LHCN-M2 (cell line): ENCODE data around the gene CYP4F11. TPM values are rescaled to one million over a fixed set of nuclear protein-coding genes. Genes with fewer than 3 reads are reported as not detected.
A peak's percentile ranks its signal among the peaks of the same experiment; 100 is the strongest.
"Not testable (repeated sequence)": the region's sequence is repeated elsewhere in the genome, so short reads cannot be mapped to it uniquely, and the experiment has no call there.

Source experiments
- DNase-seq: peaks from one replicate; pipeline ENCODE4 v3.0.0-alpha.2; 2012; ENCODE audit warnings: low read depth
- total RNA-seq: library from RNA; depleted of rRNA; stranded (reverse); fragments of >200 nt; gene quantifications from 2 replicates; pipeline ENCODE4 v1.2.3, GENCODE V29; 2014; rRNA removed

The CYP4F11 gene
- total RNA-seq, 1 experiment from 2014 or later = 0.06 TPM

GRCh38 chr19:15874821-15875474 lies 59.4 kb downstream of the CYP4F11 start:
- DNase-seq = no peak

- not testable (repeated sequence) for DNase-seq
Observed at GRCh38 chr19:15873771-15874170, 60.6 kb downstream of the CYP4F11 start.

GRCh38 chr19:15871570-15871969 lies 62.8 kb downstream of the CYP4F11 start:
- DNase-seq = no peak

- no peak for DNase-seq
Observed at GRCh38 chr19:15869873-15870272, 64.5 kb downstream of the CYP4F11 start.

- DNase-seq = peak; percentile 0
Observed at GRCh38 chr19:15869109-15869555, 65.2 kb downstream of the CYP4F11 start.

DNA sequence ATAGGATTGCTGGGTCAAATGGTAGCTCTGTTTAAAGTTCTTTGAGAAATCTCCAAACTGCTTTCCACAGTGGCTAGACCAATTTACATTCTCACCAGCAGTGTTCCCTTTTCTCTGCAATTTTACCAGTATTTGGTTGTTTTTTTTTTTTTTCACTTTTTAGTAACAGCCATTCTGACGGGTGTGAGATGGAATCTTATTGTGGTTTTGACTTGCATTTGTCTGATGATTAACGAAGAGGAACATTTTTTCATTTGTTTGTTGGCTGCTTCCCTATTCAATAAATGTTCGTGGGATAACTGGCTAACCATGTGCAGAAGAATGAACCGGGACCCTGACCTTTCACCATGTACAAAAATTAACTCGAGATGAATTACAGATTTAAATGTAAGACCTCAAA lies 67.7 kb downstream of the CYP4F11 start:
- DNase-seq = no peak

DNA sequence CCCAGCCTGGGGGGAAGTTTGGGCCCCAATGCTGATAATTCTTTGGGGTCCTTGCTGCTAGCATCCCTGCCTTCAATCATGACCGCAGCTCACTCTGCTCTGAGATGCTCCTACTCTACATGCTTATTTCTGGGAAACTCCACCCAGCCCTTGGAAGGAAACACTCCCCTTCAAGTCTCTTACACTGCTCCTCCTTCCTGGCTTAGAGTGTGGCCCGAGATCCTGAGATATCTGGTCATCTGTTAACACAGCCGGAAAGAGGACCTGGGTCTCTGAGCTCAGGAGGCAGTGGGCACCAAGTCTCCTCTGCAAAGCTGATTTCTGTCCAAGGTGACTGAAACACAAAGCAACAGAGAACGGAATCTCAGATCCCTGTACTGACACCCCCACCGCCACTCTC lies 69.5 kb downstream of the CYP4F11 start:
- DNase-seq = no peak

- no peak for DNase-seq
Observed at GRCh38 chr19:15863272-15863671, 71.1 kb downstream of the CYP4F11 start.

DNA sequence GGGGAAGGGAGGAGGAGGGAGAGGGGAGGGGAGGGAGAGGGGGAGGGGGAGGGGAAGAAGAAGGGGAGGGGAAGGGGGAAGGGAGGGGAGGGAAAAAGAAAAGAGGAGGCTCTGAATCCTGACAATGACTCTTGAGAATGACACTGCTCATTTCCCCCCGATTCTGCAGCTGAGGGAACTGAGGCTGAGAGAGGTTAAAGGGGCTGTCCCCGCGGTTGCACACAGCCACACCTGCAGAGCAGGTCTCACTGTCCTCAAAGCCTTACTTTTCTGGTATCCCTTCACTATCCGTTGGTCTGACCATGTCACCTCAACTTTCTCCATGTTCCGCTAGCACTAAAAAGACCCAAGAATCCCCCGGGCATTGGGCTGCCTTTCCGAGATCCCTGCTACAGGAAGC lies 71.9 kb downstream of the CYP4F11 start:
- DNase-seq = no peak

Other genes starting within 250 kb of the CYP4F11 start
- not detected in 2 replicates for gene OR10H2, start 206.5 kb downstream of the CYP4F11 start, total RNA-seq
- gene OR10H3, start 196.5 kb downstream of the CYP4F11 start, total RNA-seq = not detected in 2 replicates
- not detected in 2 replicates for gene OR10H5, start 146.9 kb downstream of the CYP4F11 start, total RNA-seq
- not detected in 2 replicates for gene OR10H1, start 118.9 kb downstream of the CYP4F11 start, total RNA-seq
- not detected in 2 replicates for gene CYP4F2, start 36.5 kb downstream of the CYP4F11 start, total RNA-seq
- gene OR10H4, start 14.5 kb upstream of the CYP4F11 start, total RNA-seq = not detected in 2 replicates
- gene TPM4, start 142.0 kb upstream of the CYP4F11 start, total RNA-seq = 1,271 and 1,447 TPM in 2 replicates
- gene RAB8A, start 177.4 kb upstream of the CYP4F11 start, total RNA-seq = 76.9 and 78.5 TPM in 2 replicates
- not detected in 2 replicates for gene HSH2D, start 209.2 kb upstream of the CYP4F11 start, total RNA-seq
- gene CIB3, start 239.0 kb upstream of the CYP4F11 start, total RNA-seq = not detected in 2 replicates